NCI-H146 treated with DMSO at 0.1 percent for 48 hours (cell line): ENCODE data around the gene FBLN1.
A peak's percentile ranks its signal among the peaks of the same experiment; 100 is the strongest.

Source experiments
- DNase-seq: peaks from one replicate; lab custom pipeline; 2025; ENCODE audit not compliant: unreplicated experiment; lab: John Stamatoyannopoulos, UW

FBLN1 gene

GRCh38 chr22:45631841-45632238, 129.2 kb downstream of the FBLN1 start:
- DNase-seq, result no peak

- DNase-seq, result no peak
Measured at GRCh38 chr22:45632791-45633515, 130.3 kb downstream of the FBLN1 start.

- DNase-seq, result no peak
Measured at GRCh38 chr22:45636683-45637082, 134.0 kb downstream of the FBLN1 start.

GRCh38 chr22:45638197-45638596, 135.5 kb downstream of the FBLN1 start:
- DNase-seq, result no peak

- DNase-seq, result no peak
Measured at GRCh38 chr22:45638834-45639746, 136.4 kb downstream of the FBLN1 start.

GRCh38 chr22:45639747-45640102, 137.0 kb downstream of the FBLN1 start:
- DNase-seq, result no peak

GRCh38 chr22:45640291-45640940, 137.7 kb downstream of the FBLN1 start:
- no peak for DNase-seq

- DNase-seq, result no peak
Measured at GRCh38 chr22:45640941-45641621, 138.4 kb downstream of the FBLN1 start.

GRCh38 chr22:45642986-45643385, 140.3 kb downstream of the FBLN1 start:
- no peak for DNase-seq

- no peak for DNase-seq
Measured at GRCh38 chr22:45644714-45645113, 142.0 kb downstream of the FBLN1 start.

- DNase-seq, result no peak
Measured at GRCh38 chr22:45645150-45645525, 142.5 kb downstream of the FBLN1 start.

GRCh38 chr22:45645526-45646414, 143.1 kb downstream of the FBLN1 start:
- DNase-seq, result no peak

GRCh38 chr22:45647532-45648225, 145.0 kb downstream of the FBLN1 start:
- DNase-seq, result no peak

GRCh38 chr22:45648301-45649117, 145.8 kb downstream of the FBLN1 start:
- DNase-seq, result no peak

- DNase-seq, result no peak
Measured at GRCh38 chr22:45649809-45650208, 147.1 kb downstream of the FBLN1 start.

- peak; percentile 15 for DNase-seq
Measured at GRCh38 chr22:45650721-45651120, 148.0 kb downstream of the FBLN1 start.
